ENCODE results near the gene SERTAD1.

DNA sequence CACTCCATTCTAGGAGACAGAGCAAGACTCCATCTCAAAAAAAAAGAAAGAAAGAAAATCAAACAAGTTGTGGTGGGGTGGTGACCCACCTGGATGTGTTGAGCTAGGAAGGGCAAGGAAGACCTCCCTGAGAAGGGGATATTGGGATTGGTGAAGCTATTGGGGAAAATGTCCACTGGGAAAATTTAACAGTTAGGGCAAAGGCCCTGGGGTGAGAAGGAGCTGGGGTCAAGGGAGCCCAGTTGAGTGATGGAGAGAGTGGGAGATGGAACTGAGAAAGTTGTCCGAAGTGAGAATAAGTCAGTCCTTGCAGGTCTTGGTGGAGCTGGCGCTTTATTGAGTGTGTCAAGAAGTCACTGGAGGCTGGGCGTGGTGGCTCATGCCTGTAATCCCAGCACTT lies 12.5 kb upstream of the SERTAD1 start:
- TF ChIP-seq, protein P1, sequence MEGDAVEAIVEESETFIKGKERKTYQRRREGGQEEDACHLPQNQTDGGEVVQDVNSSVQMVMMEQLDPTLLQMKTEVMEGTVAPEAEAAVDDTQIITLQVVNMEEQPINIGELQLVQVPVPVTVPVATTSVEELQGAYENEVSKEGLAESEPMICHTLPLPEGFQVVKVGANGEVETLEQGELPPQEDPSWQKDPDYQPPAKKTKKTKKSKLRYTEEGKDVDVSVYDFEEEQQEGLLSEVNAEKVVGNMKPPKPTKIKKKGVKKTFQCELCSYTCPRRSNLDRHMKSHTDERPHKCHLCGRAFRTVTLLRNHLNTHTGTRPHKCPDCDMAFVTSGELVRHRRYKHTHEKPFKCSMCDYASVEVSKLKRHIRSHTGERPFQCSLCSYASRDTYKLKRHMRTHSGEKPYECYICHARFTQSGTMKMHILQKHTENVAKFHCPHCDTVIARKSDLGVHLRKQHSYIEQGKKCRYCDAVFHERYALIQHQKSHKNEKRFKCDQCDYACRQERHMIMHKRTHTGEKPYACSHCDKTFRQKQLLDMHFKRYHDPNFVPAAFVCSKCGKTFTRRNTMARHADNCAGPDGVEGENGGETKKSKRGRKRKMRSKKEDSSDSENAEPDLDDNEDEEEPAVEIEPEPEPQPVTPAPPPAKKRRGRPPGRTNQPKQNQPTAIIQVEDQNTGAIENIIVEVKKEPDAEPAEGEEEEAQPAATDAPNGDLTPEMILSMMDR (IDR thresholded peaks at IDR 0.05) = no peak
- TF ChIP-seq EZH2 (IDR thresholded peaks at IDR 0.05) (no peak), EZH2phosphoT487 (IDR thresholded peaks at IDR 0.05) (no peak)

Data from neural progenitor cell (in vitro differentiated cells).